H1 (cell line): ENCODE measurements around the gene PTK6. TPM values are rescaled to one million over a fixed set of nuclear protein-coding genes. Genes with fewer than 3 reads are reported as not detected.

Experiments
- CTCF ChIA-PET: fragments of 300-600 bp; sonication (Branson Sonifier 250); formaldehyde crosslinking; loops from one replicate; lab custom pipeline; 2021; ENCODE audit not compliant: partially characterized antibody; lab: Charles Lee
- POLR2A ChIA-PET: fragments of 300-600 bp; sonication (Branson Sonifier 250); formaldehyde crosslinking; loops from one replicate; lab custom pipeline; 2021; ENCODE audit warnings: inconsistent platforms; ENCODE audit not compliant: partially characterized antibody; lab: Charles Lee
- DNase-seq, 2 experiments: peaks; one replicate each; pipeline versions ENCODE4 v3.0.0 to v3.0.0-alpha.2; 2010 to 2022; ENCODE audit warnings: low spot score in 2 of 2, low read depth in 1 of 2, mixed read lengths in 1 of 2
- FAIRE-seq: peaks from 2 replicates; lab custom pipeline; 2011; peaks lifted over from hg19 to GRCh38; lab: Jason Lieb, UNC
- H2AFZ ChIP-seq: 2 replicates; pipeline ENCODE4 v1.8.1; 2012; ENCODE audit warnings: low read length, inconsistent platforms
- H2AK5ac ChIP-seq: 2 replicates; pipeline ENCODE4 v1.6.1; 2013; ENCODE audit warnings: low read depth, low read length
- H2BK120ac ChIP-seq: replicated peaks from 2 replicates; pipeline ENCODE3; 2013; ENCODE audit warnings: low read depth, low read length, inconsistent platforms
- H2BK12ac ChIP-seq: 2 replicates; pipeline ENCODE4 v1.6.1; 2013; ENCODE audit warnings: low read depth, low read length
- H2BK15ac ChIP-seq: 2 replicates; pipeline ENCODE4 v1.6.1; 2013; ENCODE audit warnings: low read length
- H2BK20ac ChIP-seq: 2 replicates; pipeline ENCODE4 v1.6.1; 2013; ENCODE audit warnings: low read length
- H2BK5ac ChIP-seq: 2 replicates; pipeline ENCODE4 v1.6.1; 2013; ENCODE audit warnings: low read depth, low read length
- H3K14ac ChIP-seq: 2 replicates; pipeline ENCODE4 v1.6.1; 2013; ENCODE audit warnings: inconsistent platforms; ENCODE audit not compliant: insufficient read length
- H3K18ac ChIP-seq: 2 replicates; pipeline ENCODE4 v1.6.1; 2013; ENCODE audit warnings: low read length; ENCODE audit errors: extremely low read depth
- H3K23ac ChIP-seq: 2 replicates; pipeline ENCODE4 v1.6.1; 2013; ENCODE audit warnings: inconsistent platforms; ENCODE audit not compliant: insufficient read length
- H3K23me2 ChIP-seq: 2 replicates; pipeline ENCODE4 v1.6.1; 2013; ENCODE audit warnings: low read depth, low read length
- H3K27ac ChIP-seq: 2 replicates; pipeline ENCODE4 v1.6.1; 2011; ENCODE audit warnings: low read depth, low read length, inconsistent platforms
- H3K27me3 ChIP-seq, 4 experiments: replicated peaks in 1 of 4; 1 replicate in 1 of 4; 2 replicates in 3 of 4; pipeline versions ENCODE4 v1.6.1 to v1.8.1; 2011 to 2013; ENCODE audit warnings: low read length in 3 of 4, mild to moderate bottlenecking in 3 of 4, inconsistent platforms in 2 of 4, mixed read lengths in 2 of 4, moderate library complexity in 1 of 4; ENCODE audit not compliant: control insufficient read depth in 3 of 4, insufficient read depth in 3 of 4; ENCODE audit errors: extremely low read depth in 1 of 4
- H3K36me3 ChIP-seq, 4 experiments: 2 replicates each; pipeline versions ENCODE4 v1.6.1 to v1.8.1; 2011 to 2013; ENCODE audit warnings: mild to moderate bottlenecking in 4 of 4, low read length in 3 of 4, moderate library complexity in 2 of 4, control low read depth in 1 of 4, inconsistent platforms in 1 of 4; ENCODE audit not compliant: insufficient read depth in 4 of 4, control insufficient read depth in 2 of 4
- H3K4ac ChIP-seq: replicated peaks from 2 replicates; pipeline ENCODE3; 2013; ENCODE audit warnings: low read length, low read depth, mixed read lengths, inconsistent platforms; ENCODE audit not compliant: insufficient read length
- H3K4me1 ChIP-seq, 4 experiments: replicated peaks in 1 of 4; 1 replicate in 1 of 4; 2 replicates in 3 of 4; pipeline versions ENCODE4 v1.6.1 to v1.8.1; 2011 to 2013; ENCODE audit warnings: low read length in 3 of 4, inconsistent platforms in 2 of 4, mixed read lengths in 1 of 4; ENCODE audit not compliant: insufficient read depth in 4 of 4, control insufficient read depth in 3 of 4
- H3K4me2 ChIP-seq, 2 experiments: 2 replicates each; pipeline versions ENCODE4 v1.6.1 to v1.8.1; 2011 to 2013; ENCODE audit warnings: low read depth in 2 of 2, low read length in 2 of 2, control low read depth in 1 of 2, inconsistent platforms in 1 of 2, mild to moderate bottlenecking in 1 of 2; ENCODE audit not compliant: insufficient read depth in 1 of 2
- H3K4me3 ChIP-seq, 4 experiments: fragments of 200-600, 300-600 bp in 1 of 4; sonication (generic), shearing (Covaris generic), sonication (Bioruptor Twin) in 1 of 4; 2 replicates each; pipeline versions ENCODE4 v1.5.1 to v1.8.1; 2011 to 2016; ENCODE audit warnings: low read length in 4 of 4, low read depth in 3 of 4, control low read depth in 2 of 4, inconsistent platforms in 2 of 4, mild to moderate bottlenecking in 2 of 4, mixed read lengths in 1 of 4, moderate library complexity in 1 of 4; ENCODE audit not compliant: insufficient read depth in 2 of 4; ENCODE audit errors: extremely low read depth in 1 of 4
- H3K56ac ChIP-seq: replicated peaks from 2 replicates; pipeline ENCODE3; 2013; ENCODE audit warnings: low read depth, mild to moderate bottlenecking, mixed read lengths, low read length, inconsistent platforms; ENCODE audit not compliant: insufficient read length
- H3K79me1 ChIP-seq: 2 replicates; pipeline ENCODE4 v1.6.1; 2013; ENCODE audit warnings: low read depth, low read length, control low read depth
- H3K79me2 ChIP-seq, 2 experiments: 2 replicates each; pipeline versions ENCODE4 v1.6.1 to v1.8.1; 2012 to 2013; ENCODE audit warnings: low read length in 2 of 2, mild to moderate bottlenecking in 2 of 2, inconsistent platforms in 1 of 2; ENCODE audit not compliant: insufficient read depth in 2 of 2, control insufficient read depth in 1 of 2
- H3K9ac ChIP-seq, 4 experiments: replicated peaks in 1 of 4; 1 replicate in 1 of 4; 2 replicates in 3 of 4; pipeline versions ENCODE4 v1.6.1 to v1.8.1; 2011 to 2013; ENCODE audit warnings: low read depth in 3 of 4, low read length in 3 of 4, control low read depth in 2 of 4, mild to moderate bottlenecking in 2 of 4, moderate library complexity in 2 of 4, inconsistent platforms in 1 of 4; ENCODE audit errors: extremely low read depth in 1 of 4
- H3K9me3 ChIP-seq, 2 experiments: 2 replicates each; pipeline versions ENCODE4 v1.6.1 to v1.8.1; 2012 to 2013; ENCODE audit warnings: mild to moderate bottlenecking in 2 of 2, moderate library complexity in 2 of 2, control low read depth in 1 of 2, inconsistent platforms in 1 of 2, low read depth in 1 of 2, low read length in 1 of 2, mixed read lengths in 1 of 2; ENCODE audit not compliant: insufficient read depth in 2 of 2
- H4K20me1 ChIP-seq, 2 experiments: replicated peaks in 1 of 2; 2 replicates each; pipeline versions ENCODE3 to v1.8.1; 2011 to 2013; ENCODE audit warnings: inconsistent platforms in 2 of 2, low read length in 2 of 2, mild to moderate bottlenecking in 1 of 2; ENCODE audit not compliant: insufficient read depth in 2 of 2, control insufficient read depth in 1 of 2
- H4K5ac ChIP-seq: 2 replicates; pipeline ENCODE4 v1.6.1; 2013; ENCODE audit warnings: low read length, low read depth, mixed read lengths, inconsistent platforms; ENCODE audit not compliant: insufficient read length
- H4K8ac ChIP-seq: 2 replicates; pipeline ENCODE4 v1.8.0; 2013; ENCODE audit warnings: mild to moderate bottlenecking, moderate library complexity, low read length, inconsistent platforms; ENCODE audit not compliant: insufficient read depth; ENCODE audit errors: extremely low read depth
- H4K91ac ChIP-seq: replicated peaks from 2 replicates; pipeline ENCODE3; 2013; ENCODE audit warnings: low read length, mixed read lengths, inconsistent platforms; ENCODE audit not compliant: insufficient read length
- ATF3 ChIP-seq: IDR thresholded peaks from 2 replicates; pipeline ENCODE4 v1.6.1; 2011; ENCODE audit warnings: low read depth, mild to moderate bottlenecking, low read length; ENCODE audit not compliant: insufficient read depth
- RAD21 ChIP-seq, 2 experiments: IDR thresholded peaks in 1 of 2; conservative IDR thresholded peaks in 1 of 2; 2 replicates each; pipeline ENCODE4 v1.6.1; 2011; ENCODE audit warnings: low read depth in 2 of 2, low read length in 2 of 2, improper control_type of control experiment in 1 of 2, inconsistent platforms in 1 of 2, mild to moderate bottlenecking in 1 of 2, moderate library complexity in 1 of 2
- SIX5 ChIP-seq: IDR thresholded peaks from 2 replicates; pipeline ENCODE4 v1.6.1; 2011; ENCODE audit warnings: mild to moderate bottlenecking, low read depth, low read length
- WGBS, 2 experiments: shearing (Covaris generic) in 1 of 2; methylation state at CpG; one replicate each; pipeline versions ENCODE4 v1.1.6 to v1.1.7; 2013 to 2015; ENCODE audit warnings: low lambda C conversion rate in 2 of 2, mixed read lengths in 2 of 2, inconsistent platforms in 1 of 2, low coverage in 1 of 2, missing lambda C conversion rate in 1 of 2; ENCODE audit not compliant: insufficient replicate concordance in 2 of 2, insufficient coverage in 1 of 2, insufficient read length in 1 of 2; ENCODE audit errors: extremely low coverage in 1 of 2, missing lambda C conversion rate in 1 of 2; 5-methylcytosine and 5-hydroxymethylcytosine counted together
- polyA plus RNA-seq, 7 experiments: library from polyadenylated mRNA; depleted of rRNA in 3 of 7; stranded (reverse) in 5 of 7; unstranded in 2 of 7; fragments of >200 nt in 5 of 7; fragments of 200-250 nt in 2 of 7; gene quantifications; 1 replicate in 5 of 7; 2 replicates in 1 of 7; 4 replicates in 1 of 7; pipeline versions ENCODE4 v1.2.1 to v1.2.3, GENCODE V29; 2011 to 2013; ENCODE audit warnings: missing spikeins in 2 of 7, mixed read lengths in 2 of 7
- total RNA-seq: library from RNA; stranded (reverse); fragmentation: NEBNext Ultra II Directional; extraction: Animal tissue kit (Norgen Biotek cat#: 25700); gene quantifications from 2 replicates; pipeline ENCODE4 v1.2.1, GENCODE V29; 2021
- TF ChIP-seq, protein P1 (sequence below), 3 experiments: IDR thresholded peaks; 1 replicate in 2 of 3; 2 replicates in 1 of 3; pipeline versions ENCODE4 v1.5.1 to v1.6.1; 2011; ENCODE audit warnings: low read length in 3 of 3, mild to moderate bottlenecking in 3 of 3, inconsistent platforms in 2 of 3, low read depth in 1 of 3, moderate library complexity in 1 of 3; ENCODE audit not compliant: insufficient read depth in 1 of 3; ENCODE audit errors: control extremely low read depth in 1 of 3

Gene PTK6
- total and polyA plus RNA-seq, 2 of the 8 experiments (the other 6 are each of a cell fraction or from before 2014, with no cell fraction given), result 0.12 to 0.19 TPM

DNA sequence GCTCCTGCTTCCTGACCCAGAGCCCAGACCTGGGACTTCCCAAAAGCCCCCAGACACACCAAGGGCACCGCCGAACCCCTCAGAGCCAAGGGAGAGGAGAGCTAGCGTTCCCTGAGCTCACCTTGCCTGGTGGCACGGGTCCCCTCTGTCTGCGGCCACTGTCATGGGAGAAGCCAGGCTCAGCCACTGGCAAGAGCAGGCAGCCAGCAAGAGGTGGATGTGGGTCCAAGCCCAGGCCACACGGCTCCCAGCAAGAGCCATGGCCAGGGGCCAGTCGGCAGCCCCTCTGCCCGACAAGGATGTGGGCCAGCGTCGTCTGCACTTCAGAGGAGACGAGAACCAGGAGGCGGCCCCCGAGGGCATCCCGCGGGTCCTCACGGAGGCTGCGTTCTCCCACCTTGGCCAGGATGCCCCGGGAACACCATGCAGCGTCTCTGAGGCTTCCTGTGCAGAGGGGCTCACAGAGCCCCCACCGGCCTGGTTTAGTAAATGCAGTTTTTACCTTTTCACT lies 18.8 kb downstream of the PTK6 start:
- Histone ChIP-seq H2BK12ac (0 out of 2 replicates have a peak overlapping the region, but pooled peaks have one; percentile 9), H3K79me1 (peaks cover 7% of the 10 kb centered on the region; the same call in 1 of the 2 replicates), H2BK5ac (no peak overlapping the region; the same call in 1 of the 2 replicates), H3K9ac (no peak overlapping the region), H2BK120ac (no peak overlapping the region), H4K91ac (no peak overlapping the region), H3K23ac (no peak overlapping the region), H4K5ac (no peak overlapping the region), H2BK20ac (no peak overlapping the region), H3K36me3 (peaks cover 0 to 12% (median 0%) of the 10 kb centered on the region in 4 experiments; a peak in 2 of 8 replicates), H4K20me1 (peaks cover 3 to 22% of the 10 kb centered on the region in 2 experiments), H3K14ac (no peak overlapping the region), H2BK15ac (no peak overlapping the region), H3K4ac (no peak overlapping the region), H3K27me3 (peaks cover 0 to 6% (median under 1%) of the 10 kb centered on the region in 4 experiments; a peak in 3 of 7 replicates), H3K23me2 (peaks cover 17% of the 10 kb centered on the region; the same call in 1 of the 2 replicates), H3K56ac (no peak overlapping the region), H2AFZ (no peak overlapping the region), H3K4me1 (peaks cover 0 to 21% (median 10%) of the 10 kb centered on the region in 4 experiments; a peak in 5 of 7 replicates), H3K27ac (no peak overlapping the region), H3K4me3 (no peak overlapping the region), H3K4me2 (no peak overlapping the region), H4K8ac (no peak overlapping the region; the same call in 1 of the 2 replicates), H2AK5ac (no peak overlapping the region; the same call in 1 of the 2 replicates), H3K18ac (no peak overlapping the region), H3K79me2 (peaks cover 0 to 4% of the 10 kb centered on the region in 2 experiments; a peak in 1 of 4 replicates), H3K9me3 (no peaks in the 10 kb centered on the region)
- no peak for FAIRE-seq
- TF ChIP-seq ATF3, result no peak
- TF ChIP-seq, protein P1, sequence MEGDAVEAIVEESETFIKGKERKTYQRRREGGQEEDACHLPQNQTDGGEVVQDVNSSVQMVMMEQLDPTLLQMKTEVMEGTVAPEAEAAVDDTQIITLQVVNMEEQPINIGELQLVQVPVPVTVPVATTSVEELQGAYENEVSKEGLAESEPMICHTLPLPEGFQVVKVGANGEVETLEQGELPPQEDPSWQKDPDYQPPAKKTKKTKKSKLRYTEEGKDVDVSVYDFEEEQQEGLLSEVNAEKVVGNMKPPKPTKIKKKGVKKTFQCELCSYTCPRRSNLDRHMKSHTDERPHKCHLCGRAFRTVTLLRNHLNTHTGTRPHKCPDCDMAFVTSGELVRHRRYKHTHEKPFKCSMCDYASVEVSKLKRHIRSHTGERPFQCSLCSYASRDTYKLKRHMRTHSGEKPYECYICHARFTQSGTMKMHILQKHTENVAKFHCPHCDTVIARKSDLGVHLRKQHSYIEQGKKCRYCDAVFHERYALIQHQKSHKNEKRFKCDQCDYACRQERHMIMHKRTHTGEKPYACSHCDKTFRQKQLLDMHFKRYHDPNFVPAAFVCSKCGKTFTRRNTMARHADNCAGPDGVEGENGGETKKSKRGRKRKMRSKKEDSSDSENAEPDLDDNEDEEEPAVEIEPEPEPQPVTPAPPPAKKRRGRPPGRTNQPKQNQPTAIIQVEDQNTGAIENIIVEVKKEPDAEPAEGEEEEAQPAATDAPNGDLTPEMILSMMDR (IDR thresholded peaks at IDR 0.05; ENCODE audit: control extremely low read depth in 1 of 3, insufficient read depth in 1 of 3, low read depth in 1 of 3, low read length in 3 of 3), result peak in 1 of 3 experiments; percentile 11; a peak in 1 of 4 replicates
- peak; percentile 1 to 29; a peak in 2 of 4 replicates for TF ChIP-seq RAD21 (IDR thresholded peaks at IDR 0.05 in 1 of 2, conservative IDR thresholded peaks at IDR 0.05 in 1 of 2; ENCODE audit: low read depth in 2 of 2, low read length in 2 of 2)
- no peak for TF ChIP-seq SIX5
- DNase-seq, result peak in 1 of 2 experiments; percentile 59
- CTCF ChIA-PET, result interaction anchor here (0.7 to 3.0 kb wide), 12 partner anchors 9 to 76 kb away, joined by 3 to 31 read pairs (median 3); partner anchors contain the start of gene PTK6
- 75% methylated on average over 20 of the region's 20 CpGs; no CpG with 5 or more reads in 1 of the 2 experiments for WGBS, 2 experiments
- POLR2A ChIA-PET, result interaction anchor here (1.5 to 2.4 kb wide), 2 partner anchors 11 to 123 kb away, joined by 5 to 8 read pairs; no protein-coding TSS in a partner anchor
